ENCODE results near the gene CIART.
"Not testable (repeated sequence)": the region's sequence is repeated elsewhere in the genome, so short reads cannot be mapped to it uniquely, and the experiment has no call there.

Gene CIART, protein sequence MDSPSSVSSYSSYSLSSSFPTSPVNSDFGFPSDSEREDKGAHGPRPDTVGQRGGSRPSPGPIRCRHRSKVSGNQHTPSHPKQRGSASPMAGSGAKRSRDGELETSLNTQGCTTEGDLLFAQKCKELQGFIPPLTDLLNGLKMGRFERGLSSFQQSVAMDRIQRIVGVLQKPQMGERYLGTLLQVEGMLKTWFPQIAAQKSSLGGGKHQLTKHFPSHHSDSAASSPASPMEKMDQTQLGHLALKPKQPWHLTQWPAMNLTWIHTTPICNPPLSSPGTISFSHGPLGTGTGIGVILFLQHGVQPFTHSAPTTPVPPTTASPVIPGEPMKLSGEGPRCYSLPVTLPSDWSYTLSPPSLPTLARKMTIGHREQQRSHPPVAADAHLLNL

DNA sequence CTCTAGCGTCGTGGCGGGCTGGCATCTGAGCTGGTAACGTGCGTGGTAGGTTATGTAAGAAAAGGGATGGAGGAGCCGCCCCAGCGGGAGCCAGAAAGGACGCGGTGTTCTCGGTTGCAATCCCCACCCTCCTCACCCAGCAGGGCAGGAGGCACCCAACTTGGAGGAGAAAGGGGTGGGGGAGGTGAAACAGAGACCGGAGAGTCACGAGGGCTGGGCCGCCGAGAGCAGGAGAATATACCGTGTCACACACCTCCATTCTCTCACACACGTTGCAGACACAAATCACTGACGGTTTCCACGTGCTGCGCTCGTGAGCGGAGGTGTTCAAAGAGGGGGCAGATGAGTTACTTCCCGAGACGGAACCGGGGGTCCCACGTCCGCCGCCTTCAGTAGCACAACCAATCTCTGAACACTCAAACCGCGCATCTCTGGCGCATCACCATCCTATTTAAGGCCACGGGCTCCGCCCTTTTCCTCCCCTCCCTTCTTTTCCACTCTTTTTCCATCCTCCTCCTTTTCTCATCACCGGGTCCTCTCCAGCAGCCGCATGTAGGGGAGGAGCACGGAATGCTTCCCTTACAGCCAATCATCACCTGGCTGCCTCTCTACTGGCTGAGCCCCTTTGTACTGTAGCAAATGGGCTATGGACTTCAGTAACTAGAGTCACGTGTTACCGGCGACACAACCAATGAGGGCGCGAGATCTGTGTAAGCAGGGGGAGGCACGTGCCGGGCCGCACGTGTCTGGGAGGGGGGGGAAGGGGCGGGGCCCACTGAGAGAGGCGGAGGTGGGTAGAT is at the start of gene CIART:
TSS of gene CIART (plus strand) at position 797 of the 800 bp plus-strand sequence. CDS start 714 bp downstream, outside the sequence.
- peak; percentile 36 to 99 (median 92) for DNase-seq

DNA sequence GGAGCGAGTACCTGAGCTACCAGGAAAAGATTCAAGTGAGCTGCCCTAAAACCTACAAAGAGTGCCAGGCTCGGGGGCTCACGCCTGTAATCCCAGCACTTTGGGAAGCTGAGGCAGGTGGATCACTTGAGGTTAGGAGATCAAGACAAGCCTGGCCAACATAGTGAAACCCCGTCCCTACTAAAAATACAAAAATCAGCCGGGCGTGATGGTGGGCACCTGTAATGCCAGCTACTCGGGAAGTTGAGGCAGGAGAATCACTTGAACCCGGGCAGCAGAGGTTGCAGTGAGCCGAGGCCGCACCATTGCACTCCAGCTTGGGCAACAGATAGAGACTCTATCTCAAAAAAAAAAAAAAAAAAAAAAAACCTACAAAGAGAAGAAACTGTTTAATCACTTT is 49.4 kb upstream of the CIART start:
- DNase-seq, result not testable (repeated sequence)

DNA sequence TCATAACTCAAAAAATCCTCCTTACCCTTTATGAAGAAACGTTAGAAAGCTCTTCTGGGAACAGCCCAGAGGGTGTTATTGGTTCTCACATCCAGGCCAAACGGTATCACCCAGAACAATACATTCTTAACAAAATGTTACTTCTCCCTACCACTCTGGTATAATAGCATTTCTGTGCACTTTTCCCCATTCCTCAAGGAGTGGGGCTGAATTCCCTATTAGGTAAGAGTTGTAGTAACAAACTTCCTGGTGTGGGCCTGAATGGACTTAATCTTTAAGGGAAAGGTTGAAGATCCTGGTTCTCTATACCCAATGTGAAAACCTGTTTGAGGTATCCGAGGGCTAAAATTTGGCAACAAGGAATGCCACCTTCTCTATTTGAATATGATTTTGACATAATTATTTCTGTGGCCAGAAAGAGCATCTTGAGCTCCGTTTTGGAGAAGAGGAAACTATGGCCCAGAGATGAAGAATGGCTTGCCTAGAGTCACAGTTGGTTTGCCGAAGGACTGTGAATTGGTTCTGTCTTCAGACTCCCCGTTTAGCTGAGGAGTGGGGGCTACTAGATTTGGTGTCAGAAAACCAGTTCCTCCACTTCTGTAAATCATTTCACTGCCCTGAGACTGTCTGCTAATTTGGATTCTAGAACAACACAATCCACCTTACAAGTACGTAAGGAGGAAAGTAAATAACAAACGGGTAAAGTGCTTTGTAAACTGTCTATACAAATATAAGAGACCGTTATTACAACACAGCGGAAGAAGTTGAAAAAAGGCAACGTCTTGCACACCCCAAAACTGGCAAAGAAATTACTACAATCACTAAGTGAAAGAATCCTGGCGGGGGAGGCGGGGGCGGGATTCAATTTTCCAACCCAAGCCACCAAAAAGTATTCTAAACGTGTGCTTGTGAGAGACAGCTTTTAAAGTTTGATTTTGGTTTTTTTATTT is 48.7 kb upstream of the CIART start:
- peak in 4 of 56 donors; percentile 2 to 27 (median 9) for DNase-seq

DNA sequence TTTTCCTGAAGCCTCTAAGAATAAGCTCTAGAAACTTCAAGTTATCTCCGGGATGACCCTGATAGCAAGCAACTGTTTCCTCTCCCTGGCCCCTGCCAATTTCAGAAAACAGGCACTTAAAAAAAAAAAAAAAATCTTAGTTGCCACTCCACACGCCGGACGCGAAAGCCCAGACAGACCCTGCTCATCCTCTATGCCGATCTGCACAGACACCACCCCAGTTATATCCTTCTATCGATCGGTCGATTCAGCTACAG is 48.1 kb upstream of the CIART start:
- no peak for DNase-seq

DNA sequence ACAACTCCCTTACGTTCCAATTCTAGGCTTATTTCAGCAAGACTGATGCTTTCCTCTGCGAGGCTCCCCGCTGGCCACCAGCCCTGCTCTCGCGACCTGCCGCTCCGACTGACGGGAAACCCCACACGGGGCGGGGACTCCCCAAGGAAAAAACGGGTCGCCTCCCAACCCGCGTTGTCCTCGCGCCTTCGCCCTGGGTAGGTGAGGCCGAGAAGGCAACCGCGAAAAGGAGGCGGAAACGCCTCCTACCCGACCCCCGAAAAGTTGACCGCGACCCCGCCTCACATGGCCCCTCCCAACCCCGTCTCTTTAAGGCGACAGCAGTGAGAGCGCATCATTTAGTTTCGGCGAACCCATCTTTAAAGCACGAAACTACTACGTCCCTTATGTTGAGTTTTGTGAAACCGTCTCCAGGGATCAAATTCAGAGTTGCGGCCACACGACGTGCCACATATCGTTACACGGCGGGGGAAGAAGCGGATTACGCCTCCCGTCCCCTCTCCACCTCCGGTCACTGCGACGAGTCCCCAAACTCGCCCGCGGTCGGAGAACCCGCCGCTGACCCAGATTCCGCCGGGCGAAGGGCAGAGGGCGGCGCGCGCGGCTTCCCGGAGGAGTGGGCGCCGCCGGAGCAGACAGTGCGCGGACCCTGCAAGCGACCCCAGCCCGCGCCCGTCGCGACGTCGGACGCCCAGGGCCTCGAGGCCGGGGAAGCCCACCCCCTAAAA is 47.6 kb upstream of the CIART start:
- peak in 50 of 56 donors; percentile 13 to 77 (median 58) for DNase-seq

DNA sequence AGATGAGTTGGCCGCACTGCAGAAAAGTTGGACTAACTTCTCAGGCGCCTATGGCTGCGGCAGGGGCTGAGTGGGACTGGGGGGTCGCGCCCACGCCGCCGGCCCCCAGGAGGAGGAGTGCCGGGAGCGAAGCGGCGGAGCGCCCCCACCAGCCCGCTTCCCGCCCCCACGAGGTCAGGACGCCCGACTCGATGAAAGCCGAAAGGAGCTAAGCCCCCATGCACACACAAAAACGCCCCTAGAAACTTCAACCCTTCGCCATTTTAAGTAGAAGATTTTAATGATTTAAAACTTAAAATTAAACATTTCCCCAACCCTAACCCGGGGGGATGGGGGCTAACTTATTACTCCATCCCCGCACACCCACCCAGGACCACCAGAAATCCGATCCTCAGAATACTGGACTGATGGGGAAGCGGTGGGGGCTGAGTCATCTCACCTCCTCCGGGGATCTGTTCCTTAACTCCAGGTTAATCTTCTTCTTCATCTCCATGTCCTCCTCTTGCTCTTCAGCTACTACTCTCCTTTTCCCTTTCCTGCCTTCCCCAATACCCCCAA is 47.0 kb upstream of the CIART start:
- peak in 11 of 56 donors; percentile 17 to 57 (median 33) for DNase-seq

DNA sequence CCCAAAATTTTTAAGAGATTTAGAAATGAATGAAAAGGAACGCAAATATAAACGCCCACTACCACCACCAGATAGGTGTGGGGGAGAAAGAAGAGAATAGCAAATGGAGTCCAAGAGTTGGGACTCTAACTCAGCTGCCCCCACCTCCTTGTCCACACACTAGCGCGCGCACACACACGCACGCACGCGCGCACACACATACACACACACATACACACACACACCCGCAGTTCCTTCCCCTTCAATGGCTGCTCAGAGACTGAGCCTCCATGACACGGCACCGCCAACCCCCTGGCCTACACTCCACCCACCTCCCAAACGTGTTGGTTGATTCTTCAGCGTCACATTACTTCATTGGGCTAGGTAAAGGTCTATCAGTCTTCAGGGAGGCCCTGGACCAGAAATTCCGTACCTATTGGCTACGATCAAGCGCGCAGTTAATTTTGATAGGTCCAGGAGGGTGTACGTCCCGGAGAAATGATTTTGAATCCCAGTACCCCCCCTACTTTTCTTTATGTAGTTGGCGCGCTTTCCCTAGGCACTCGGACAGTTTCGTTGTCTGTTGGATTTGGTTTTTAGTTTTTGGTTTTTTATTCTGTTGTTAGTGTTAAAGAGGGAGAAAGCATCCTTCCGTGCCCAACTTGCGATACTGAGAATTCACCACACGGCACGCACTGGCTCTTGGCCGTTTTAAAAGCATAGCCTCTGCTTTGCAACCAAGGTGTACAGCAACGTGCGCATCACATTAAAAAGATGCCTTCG is 46.3 kb upstream of the CIART start, which contains the start of gene ANP32E:
TSS of gene ANP32E (minus strand) at position 261 of the 762 bp plus-strand sequence. CDS start 326 bp downstream, outside the sequence.
- peak in 55 of 56 donors; percentile 46 to 98 (median 89) for DNase-seq

DNA sequence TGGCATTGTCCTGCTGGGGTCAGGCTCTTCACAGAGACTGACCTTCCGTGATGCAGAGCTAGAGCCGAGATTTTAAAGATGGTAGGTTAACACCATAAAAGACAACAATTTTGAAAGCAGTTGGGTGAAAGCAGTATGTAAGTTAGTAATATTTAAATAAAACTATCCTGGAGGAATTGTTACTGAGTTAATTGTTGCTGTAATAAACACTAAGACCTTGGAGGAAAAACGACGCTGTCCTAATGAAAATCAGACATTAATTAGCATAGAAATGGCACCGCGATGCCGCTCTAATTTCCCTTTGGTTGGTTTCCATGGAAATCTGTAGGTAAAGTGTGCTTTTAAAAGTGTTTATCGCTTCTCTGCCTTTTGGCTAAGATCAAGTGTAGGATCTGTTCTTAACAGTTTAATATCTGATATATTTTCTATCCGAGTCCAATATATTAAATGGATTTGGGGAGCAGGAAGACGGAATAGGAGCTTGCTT is 45.7 kb upstream of the CIART start:
- no peak for DNase-seq

DNA sequence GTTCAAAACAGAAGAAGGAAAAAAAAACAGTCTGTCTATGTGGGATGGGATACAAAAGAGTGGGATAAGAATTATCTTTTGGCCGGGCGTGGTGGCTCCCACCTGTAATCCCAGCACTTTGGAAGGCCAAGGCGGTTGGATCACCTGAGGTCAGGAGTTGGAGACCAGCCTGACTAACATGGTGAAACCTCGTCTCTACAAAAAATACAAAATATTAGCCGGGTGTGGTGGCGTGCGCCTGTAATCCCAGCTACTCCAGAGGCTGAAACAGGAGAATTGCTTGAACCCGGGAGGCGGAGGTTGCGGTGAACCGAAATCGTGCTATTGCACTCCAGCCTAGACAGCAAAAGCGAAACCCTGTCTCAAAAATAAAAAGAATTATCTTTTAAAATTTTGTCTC is 45.2 kb upstream of the CIART start:
- not testable (repeated sequence) for DNase-seq

DNA sequence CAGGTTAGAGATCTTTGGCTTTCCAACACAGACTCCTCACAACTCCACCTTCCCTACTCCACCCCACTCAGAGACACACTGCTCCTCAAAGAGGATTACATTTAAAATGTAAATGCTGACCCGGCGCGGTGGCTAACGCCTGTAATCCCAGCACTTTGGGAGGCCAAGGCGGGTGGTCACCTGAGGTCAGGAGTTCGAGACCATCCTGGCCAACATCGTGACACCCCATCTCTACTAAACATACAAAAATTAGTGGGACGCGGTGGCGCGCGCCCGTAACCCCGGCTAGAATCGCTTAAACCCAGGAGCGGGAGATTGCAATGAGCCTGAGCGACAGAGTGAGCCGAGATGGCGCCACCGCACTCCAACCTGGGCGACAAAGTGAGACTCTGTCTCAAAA is 44.6 kb upstream of the CIART start:
- DNase-seq, result no peak

DNA sequence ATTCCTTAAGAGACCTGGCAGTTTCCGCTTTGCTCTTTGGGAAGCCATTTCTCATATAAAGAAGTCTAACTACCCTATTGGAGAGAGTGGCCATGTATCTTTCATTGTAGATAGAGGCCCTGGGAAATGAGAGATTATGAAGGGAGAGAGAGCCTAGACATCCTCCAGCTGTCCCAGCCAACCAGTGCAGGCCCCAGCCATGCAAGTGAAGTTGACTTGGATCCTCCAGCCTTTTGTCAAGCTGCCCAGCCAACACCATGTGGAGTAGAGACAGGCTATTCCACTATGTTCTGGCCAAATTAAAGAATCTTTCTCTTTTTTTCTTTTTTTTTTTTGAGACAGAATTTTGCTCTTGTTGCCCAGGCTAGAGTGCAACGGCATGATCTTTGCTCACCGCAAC is 39.4 kb upstream of the CIART start:
- no peak for DNase-seq

DNA sequence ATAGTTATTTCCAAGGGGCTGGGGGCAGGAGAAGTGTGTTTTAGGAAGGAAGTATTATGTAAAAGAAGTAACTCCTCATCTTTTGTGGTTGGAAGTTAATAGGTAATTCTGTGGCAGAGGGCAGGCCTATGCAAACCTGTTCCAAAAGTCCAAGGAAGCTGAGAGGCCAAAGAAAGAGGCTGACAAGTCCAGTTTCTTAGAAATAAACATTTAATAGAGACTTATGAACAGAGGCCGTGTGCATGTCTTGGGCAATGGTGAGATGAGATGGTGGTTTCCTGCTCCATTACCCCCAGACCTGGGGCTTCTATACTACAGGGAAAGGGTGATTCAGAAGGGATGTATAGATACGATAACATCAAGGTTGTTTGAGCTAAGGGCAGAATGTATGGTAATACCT is 32.4 kb upstream of the CIART start:
- DNase-seq, result no peak

DNA sequence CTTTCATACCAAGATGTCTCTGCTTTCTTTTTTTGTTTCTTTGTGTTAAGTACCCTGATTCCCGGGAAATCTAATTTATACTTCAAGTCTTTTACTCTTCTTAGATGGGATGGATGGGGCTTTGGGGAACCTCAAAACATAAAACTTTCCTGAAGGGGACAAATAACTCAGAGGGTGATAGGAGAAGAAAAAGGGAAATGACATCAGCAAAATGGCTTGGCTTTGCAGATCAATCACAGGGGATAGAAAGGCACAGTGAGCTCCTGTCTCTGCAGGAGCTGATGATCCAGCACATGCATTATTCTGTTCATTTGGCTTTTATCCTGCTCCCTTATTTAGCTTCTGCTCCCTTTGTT is 26.2 kb upstream of the CIART start:
- peak in 2 of 56 donors; percentile 40 to 42 for DNase-seq

DNA sequence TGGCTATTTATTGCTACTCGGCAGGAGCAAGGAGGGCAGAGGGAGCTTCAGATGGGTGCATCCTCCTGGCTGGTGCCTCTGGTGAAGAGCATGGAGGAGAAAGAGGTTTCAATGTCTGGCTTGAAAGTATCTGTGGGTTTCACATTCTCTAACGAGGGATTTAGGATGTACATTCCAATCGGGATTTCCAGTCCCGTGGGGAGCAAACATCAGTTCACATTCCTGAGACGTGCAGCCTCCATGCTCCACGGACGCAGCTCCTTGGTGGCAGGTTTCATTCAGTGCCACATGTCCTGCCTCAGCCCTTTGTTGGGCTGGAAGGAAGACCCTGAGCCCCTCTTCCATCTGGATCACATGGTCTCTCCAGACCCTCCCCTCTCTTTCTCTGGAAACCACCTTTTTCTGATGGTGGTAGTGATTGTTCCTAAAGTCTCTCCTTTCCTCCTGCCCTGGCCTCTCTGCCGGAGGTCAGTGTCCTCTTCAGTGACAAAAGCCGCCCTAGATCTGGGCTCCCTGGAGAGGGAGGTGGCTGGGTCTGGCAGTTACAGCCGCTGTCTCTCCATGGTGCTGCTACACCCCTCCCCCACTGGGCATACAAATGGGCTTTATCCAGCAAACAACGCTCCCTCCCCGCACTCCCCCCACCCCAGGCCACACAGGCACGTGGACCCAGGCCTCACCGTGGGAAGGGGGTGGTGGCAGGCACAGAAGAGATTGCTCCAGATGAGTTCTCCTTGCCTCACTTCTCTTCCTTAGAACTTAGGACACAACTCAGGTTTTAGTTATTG is 25.6 kb upstream of the CIART start:
- DNase-seq, result peak in 52 of 56 donors; percentile 12 to 91 (median 68)

DNA sequence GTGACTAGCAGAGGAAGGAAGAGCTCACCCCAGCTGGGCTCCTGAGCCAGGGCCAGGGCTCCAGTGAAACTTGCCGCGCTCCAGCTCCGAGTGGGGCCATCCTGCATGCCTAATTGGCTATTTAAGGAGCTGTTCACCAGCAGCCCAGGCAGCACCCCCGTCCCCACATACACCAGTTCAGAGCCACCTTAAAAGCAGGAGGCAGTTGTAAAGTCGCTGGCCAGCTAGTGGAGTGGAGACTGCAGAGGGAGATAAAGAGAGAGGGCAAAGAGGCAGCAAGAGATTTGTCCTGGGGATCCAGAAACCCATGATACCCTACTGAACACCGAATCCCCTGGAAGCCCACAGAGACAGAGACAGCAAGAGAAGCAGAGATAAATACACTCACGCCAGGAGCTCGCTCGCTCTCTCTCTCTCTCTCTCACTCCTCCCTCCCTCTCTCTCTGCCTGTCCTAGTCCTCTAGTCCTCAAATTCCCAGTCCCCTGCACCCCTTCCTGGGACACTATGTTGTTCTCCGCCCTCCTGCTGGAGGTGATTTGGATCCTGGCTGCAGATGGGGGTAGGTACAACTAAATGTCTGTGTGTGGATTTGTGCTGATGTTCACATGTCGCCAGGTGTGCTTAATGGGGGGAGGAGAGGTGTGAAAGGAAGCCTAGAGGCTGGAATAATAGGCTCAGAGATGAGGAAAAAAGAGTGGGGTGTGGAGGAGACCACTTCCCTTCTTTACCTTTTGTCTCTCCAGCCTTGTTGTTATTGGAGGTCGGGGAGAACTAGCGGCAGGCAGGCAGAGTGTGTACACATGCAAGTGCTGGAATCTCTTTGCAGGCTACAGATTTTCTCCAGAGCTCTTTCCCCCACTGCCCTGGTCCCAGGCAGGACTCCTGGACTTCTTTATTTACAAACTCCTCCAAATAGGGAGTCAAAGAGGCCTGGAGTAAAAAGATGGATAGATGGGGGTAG is 24.4 kb upstream of the CIART start, which contains the start of gene CA14:
TSS of gene CA14 (plus strand) at position 151 of the 962 bp plus-strand sequence. CDS start at position 506, 355 bp downstream.
- peak in 50 of 56 donors; percentile 11 to 84 (median 51) for DNase-seq

DNA sequence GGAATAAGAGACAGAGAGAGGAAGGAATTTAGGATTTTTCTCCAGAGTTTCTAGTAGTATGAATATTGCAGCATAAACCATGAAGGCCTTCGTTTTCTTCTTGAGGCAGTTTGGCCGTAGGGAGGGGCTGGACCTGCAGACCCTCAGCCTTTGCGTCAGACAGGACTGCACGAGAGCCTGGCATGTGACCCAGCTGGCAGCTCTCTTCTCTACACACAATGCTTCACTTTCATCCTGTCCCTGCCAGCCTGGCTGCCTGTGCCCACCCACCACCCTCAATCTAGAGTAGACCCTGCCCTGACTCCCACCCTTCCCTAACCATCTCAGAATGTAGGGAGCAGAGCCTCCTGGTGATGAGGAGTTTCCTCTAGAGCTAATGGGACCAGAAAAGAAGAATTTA is 23.1 kb upstream of the CIART start:
- peak in 27 of 56 donors; percentile 8 to 72 (median 27) for DNase-seq

Measured in amygdala (tissue), 56 donors.